Measurements from ENCODE around the gene ANTXR2. TPM values are rescaled to one million over a fixed set of nuclear protein-coding genes. Genes with fewer than 3 reads are reported as not detected.

The ANTXR2 gene
- total and polyA plus RNA-seq, 9 of the 15 experiments (the other 6 are each of a cell fraction or from before 2014, with no cell fraction given) = 10.1 to 83.8 (median 60.3) TPM

- TF ChIP-seq ZKSCAN8 (CRISPR knock-in tag; IDR thresholded peaks at IDR 0.05) (no peak), FOXA1 (IDR thresholded peaks at IDR 0.05; ENCODE audit: borderline replicate concordance) (no peak), ZNF695 (CRISPR knock-in tag; IDR thresholded peaks at IDR 0.05) (no peak), XRCC4 (IDR thresholded peaks at IDR 0.05; ENCODE audit: extremely low read depth, insufficient read depth, insufficient read length) (no peak), PRPF4 (IDR thresholded peaks at IDR 0.05; ENCODE audit: insufficient read depth, low read depth, low read length, poor library complexity, severe bottlenecking) (no peak), ZNF436 (CRISPR knock-in tag; IDR thresholded peaks at IDR 0.05) (no peak), DLX4 (CRISPR knock-in tag; IDR thresholded peaks at IDR 0.05) (no peak)
- TF ChIP-seq, protein P1, sequence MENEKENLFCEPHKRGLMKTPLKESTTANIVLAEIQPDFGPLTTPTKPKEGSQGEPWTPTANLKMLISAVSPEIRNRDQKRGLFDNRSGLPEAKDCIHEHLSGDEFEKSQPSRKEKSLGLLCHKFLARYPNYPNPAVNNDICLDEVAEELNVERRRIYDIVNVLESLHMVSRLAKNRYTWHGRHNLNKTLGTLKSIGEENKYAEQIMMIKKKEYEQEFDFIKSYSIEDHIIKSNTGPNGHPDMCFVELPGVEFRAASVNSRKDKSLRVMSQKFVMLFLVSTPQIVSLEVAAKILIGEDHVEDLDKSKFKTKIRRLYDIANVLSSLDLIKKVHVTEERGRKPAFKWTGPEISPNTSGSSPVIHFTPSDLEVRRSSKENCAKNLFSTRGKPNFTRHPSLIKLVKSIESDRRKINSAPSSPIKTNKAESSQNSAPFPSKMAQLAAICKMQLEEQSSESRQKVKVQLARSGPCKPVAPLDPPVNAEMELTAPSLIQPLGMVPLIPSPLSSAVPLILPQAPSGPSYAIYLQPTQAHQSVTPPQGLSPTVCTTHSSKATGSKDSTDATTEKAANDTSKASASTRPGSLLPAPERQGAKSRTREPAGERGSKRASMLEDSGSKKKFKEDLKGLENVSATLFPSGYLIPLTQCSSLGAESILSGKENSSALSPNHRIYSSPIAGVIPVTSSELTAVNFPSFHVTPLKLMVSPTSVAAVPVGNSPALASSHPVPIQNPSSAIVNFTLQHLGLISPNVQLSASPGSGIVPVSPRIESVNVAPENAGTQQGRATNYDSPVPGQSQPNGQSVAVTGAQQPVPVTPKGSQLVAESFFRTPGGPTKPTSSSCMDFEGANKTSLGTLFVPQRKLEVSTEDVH (IDR thresholded peaks at IDR 0.05; ENCODE audit: low read depth, partially characterized antibody) = peak; percentile 31
- TF ChIP-seq, protein P2, sequence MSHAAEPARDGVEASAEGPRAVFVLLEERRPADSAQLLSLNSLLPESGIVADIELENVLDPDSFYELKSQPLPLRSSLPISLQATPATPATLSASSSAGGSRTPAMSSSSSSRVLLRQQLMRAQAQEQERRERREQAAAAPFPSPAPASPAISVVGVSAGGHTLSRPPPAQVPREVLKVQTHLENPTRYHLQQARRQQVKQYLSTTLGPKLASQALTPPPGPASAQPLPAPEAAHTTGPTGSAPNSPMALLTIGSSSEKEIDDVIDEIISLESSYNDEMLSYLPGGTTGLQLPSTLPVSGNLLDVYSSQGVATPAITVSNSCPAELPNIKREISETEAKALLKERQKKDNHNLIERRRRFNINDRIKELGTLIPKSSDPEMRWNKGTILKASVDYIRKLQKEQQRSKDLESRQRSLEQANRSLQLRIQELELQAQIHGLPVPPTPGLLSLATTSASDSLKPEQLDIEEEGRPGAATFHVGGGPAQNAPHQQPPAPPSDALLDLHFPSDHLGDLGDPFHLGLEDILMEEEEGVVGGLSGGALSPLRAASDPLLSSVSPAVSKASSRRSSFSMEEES (CRISPR knock-in tag; IDR thresholded peaks at IDR 0.05) = no peak
- TF ChIP-seq, protein P3, sequence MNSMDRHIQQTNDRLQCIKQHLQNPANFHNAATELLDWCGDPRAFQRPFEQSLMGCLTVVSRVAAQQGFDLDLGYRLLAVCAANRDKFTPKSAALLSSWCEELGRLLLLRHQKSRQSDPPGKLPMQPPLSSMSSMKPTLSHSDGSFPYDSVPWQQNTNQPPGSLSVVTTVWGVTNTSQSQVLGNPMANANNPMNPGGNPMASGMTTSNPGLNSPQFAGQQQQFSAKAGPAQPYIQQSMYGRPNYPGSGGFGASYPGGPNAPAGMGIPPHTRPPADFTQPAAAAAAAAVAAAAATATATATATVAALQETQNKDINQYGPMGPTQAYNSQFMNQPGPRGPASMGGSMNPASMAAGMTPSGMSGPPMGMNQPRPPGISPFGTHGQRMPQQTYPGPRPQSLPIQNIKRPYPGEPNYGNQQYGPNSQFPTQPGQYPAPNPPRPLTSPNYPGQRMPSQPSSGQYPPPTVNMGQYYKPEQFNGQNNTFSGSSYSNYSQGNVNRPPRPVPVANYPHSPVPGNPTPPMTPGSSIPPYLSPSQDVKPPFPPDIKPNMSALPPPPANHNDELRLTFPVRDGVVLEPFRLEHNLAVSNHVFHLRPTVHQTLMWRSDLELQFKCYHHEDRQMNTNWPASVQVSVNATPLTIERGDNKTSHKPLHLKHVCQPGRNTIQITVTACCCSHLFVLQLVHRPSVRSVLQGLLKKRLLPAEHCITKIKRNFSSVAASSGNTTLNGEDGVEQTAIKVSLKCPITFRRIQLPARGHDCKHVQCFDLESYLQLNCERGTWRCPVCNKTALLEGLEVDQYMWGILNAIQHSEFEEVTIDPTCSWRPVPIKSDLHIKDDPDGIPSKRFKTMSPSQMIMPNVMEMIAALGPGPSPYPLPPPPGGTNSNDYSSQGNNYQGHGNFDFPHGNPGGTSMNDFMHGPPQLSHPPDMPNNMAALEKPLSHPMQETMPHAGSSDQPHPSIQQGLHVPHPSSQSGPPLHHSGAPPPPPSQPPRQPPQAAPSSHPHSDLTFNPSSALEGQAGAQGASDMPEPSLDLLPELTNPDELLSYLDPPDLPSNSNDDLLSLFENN (IDR thresholded peaks at IDR 0.05; ENCODE audit: low read depth in 2 of 2, low read length in 2 of 2) = no peak; a peak in 1 of 4 replicates
Measured at GRCh38 chr4:80072744-80073472, at the start of gene ANTXR2 (continued).

Data from K562 (cell line).